HEK293 (cell line): ENCODE data around the gene USP2.

Experiments
- HOXA7 ChIP-seq: sonication (generic); formaldehyde crosslinking; IDR thresholded peaks from 2 replicates; pipeline ENCODE4 v1.8.1; 2022; ENCODE audit warnings: missing genetic modification reagents, borderline replicate concordance
- KLF10 ChIP-seq: fragments of 450-650 bp; IDR thresholded peaks from 2 replicates; pipeline ENCODE4 v1.5.1; 2018; ENCODE audit warnings: missing biosample characterization, mild to moderate bottlenecking, missing genetic modification characterization
- PRDM10 ChIP-seq: fragments of 450-650 bp; formaldehyde crosslinking; IDR thresholded peaks from 2 replicates; pipeline ENCODE4 v1.5.1; 2016; ENCODE audit warnings: missing biosample characterization, missing genetic modification characterization
- REST ChIP-seq: fragments of 450-650 bp; formaldehyde crosslinking; IDR thresholded peaks from 2 replicates; pipeline ENCODE4 v1.5.1; 2016; ENCODE audit warnings: missing biosample characterization, missing genetic modification characterization
- SCRT2 ChIP-seq: fragments of 450-650 bp; formaldehyde crosslinking; IDR thresholded peaks from 2 replicates; pipeline ENCODE4 v1.5.1; 2016; ENCODE audit warnings: missing biosample characterization, missing genetic modification characterization
- SP2 ChIP-seq: fragments of 450-650 bp; formaldehyde crosslinking; IDR thresholded peaks from 2 replicates; pipeline ENCODE4 v1.5.1; 2016; ENCODE audit warnings: missing biosample characterization, missing genetic modification characterization
- TCF7L2 ChIP-seq: IDR thresholded peaks from 2 replicates; pipeline ENCODE4 v1.6.1; 2011; ENCODE audit warnings: low read depth, mild to moderate bottlenecking, inconsistent platforms, low read length, moderate library complexity, borderline replicate concordance
- WT1 ChIP-seq: fragments of 450-650 bp; formaldehyde crosslinking; IDR thresholded peaks from 2 replicates; pipeline ENCODE4 v1.5.1; 2016; ENCODE audit warnings: missing biosample characterization, missing genetic modification characterization
- ZBTB17 ChIP-seq: fragments of 450-650 bp; formaldehyde crosslinking; IDR thresholded peaks from 2 replicates; pipeline ENCODE4 v1.5.1; 2016; ENCODE audit warnings: missing biosample characterization, missing genetic modification characterization
- ZBTB20 ChIP-seq: fragments of 450-650 bp; formaldehyde crosslinking; IDR thresholded peaks from 2 replicates; pipeline ENCODE4 v1.5.1; 2016; ENCODE audit warnings: missing biosample characterization, missing genetic modification characterization
- ZBTB44 ChIP-seq: fragments of 450-650 bp; IDR thresholded peaks from 2 replicates; pipeline ENCODE4 v1.5.1; 2018; ENCODE audit warnings: missing biosample characterization, mild to moderate bottlenecking, missing genetic modification characterization
- ZNF10 ChIP-seq: fragments of 450-650 bp; formaldehyde crosslinking; IDR thresholded peaks from 2 replicates; pipeline ENCODE4 v1.5.1; 2017; ENCODE audit warnings: missing biosample characterization, missing genetic modification characterization
- ZNF114 ChIP-seq: fragments of 450-650 bp; formaldehyde crosslinking; IDR thresholded peaks from 2 replicates; pipeline ENCODE4 v1.5.0; 2017; ENCODE audit warnings: missing biosample characterization, missing genetic modification characterization
- ZNF132 ChIP-seq: fragments of 450-650 bp; formaldehyde crosslinking; IDR thresholded peaks from 2 replicates; pipeline ENCODE4 v1.5.1; 2017; ENCODE audit warnings: missing biosample characterization, missing genetic modification characterization, borderline replicate concordance
- ZNF138 ChIP-seq: fragments of 450-650 bp; formaldehyde crosslinking; IDR thresholded peaks from 2 replicates; pipeline ENCODE4 v1.5.1; 2016; ENCODE audit warnings: missing biosample characterization, missing genetic modification characterization, borderline replicate concordance
- ZNF140 ChIP-seq: fragments of 450-650 bp; formaldehyde crosslinking; IDR thresholded peaks from 2 replicates; pipeline ENCODE4 v1.5.1; 2016; ENCODE audit warnings: missing biosample characterization, missing genetic modification characterization
- ZNF175 ChIP-seq: fragments of 450-650 bp; formaldehyde crosslinking; IDR thresholded peaks from 2 replicates; pipeline ENCODE4 v1.5.1; 2016; ENCODE audit warnings: missing biosample characterization, missing genetic modification characterization
- ZNF211 ChIP-seq: fragments of 450-650 bp; formaldehyde crosslinking; IDR thresholded peaks from 2 replicates; pipeline ENCODE4 v1.5.1; 2016; ENCODE audit warnings: low read depth, missing biosample characterization, missing genetic modification characterization
- ZNF24 ChIP-seq: fragments of 450-650 bp; formaldehyde crosslinking; IDR thresholded peaks from 2 replicates; pipeline ENCODE4 v1.5.1; 2016; ENCODE audit warnings: missing biosample characterization, missing genetic modification characterization
- ZNF302 ChIP-seq: fragments of 450-650 bp; formaldehyde crosslinking; IDR thresholded peaks from 2 replicates; pipeline ENCODE4 v1.5.1; 2016; ENCODE audit warnings: missing biosample characterization, missing genetic modification characterization, low read depth
- ZNF335 ChIP-seq: fragments of 450-650 bp; formaldehyde crosslinking; conservative IDR thresholded peaks from 2 replicates; pipeline ENCODE4 v1.5.1; 2016; ENCODE audit warnings: missing biosample characterization, missing genetic modification characterization
- ZNF362 ChIP-seq: fragments of 450-650 bp; formaldehyde crosslinking; IDR thresholded peaks from 2 replicates; pipeline ENCODE4 v1.5.1; 2016; ENCODE audit warnings: missing biosample characterization, missing genetic modification characterization
- ZNF391 ChIP-seq: fragments of 450-650 bp; formaldehyde crosslinking; IDR thresholded peaks from 2 replicates; pipeline ENCODE4 v1.5.1; 2016; ENCODE audit warnings: low read depth, missing biosample characterization, missing genetic modification characterization, borderline replicate concordance
- ZNF404 ChIP-seq: fragments of 450-650 bp; formaldehyde crosslinking; IDR thresholded peaks from 2 replicates; pipeline ENCODE4 v1.5.1; 2017; ENCODE audit warnings: missing biosample characterization, missing genetic modification characterization
- ZNF423 ChIP-seq: fragments of 450-650 bp; formaldehyde crosslinking; IDR thresholded peaks from 2 replicates; pipeline ENCODE4 v1.5.1; 2016; ENCODE audit warnings: missing biosample characterization, missing genetic modification characterization
- ZNF48 ChIP-seq: fragments of 450-650 bp; formaldehyde crosslinking; IDR thresholded peaks from 2 replicates; pipeline ENCODE4 v1.5.1; 2016; ENCODE audit warnings: missing biosample characterization, missing genetic modification characterization
- ZNF548 ChIP-seq: fragments of 450-650 bp; formaldehyde crosslinking; IDR thresholded peaks from 2 replicates; pipeline ENCODE4 v1.5.1; 2016; ENCODE audit warnings: missing biosample characterization, missing genetic modification characterization
- ZNF558 ChIP-seq: fragments of 450-650 bp; formaldehyde crosslinking; IDR thresholded peaks from 2 replicates; pipeline ENCODE4 v1.5.1; 2016; ENCODE audit warnings: missing biosample characterization, missing genetic modification characterization
- ZNF571 ChIP-seq: fragments of 450-650 bp; formaldehyde crosslinking; IDR thresholded peaks from 2 replicates; pipeline ENCODE4 v1.5.0; 2017; ENCODE audit warnings: missing biosample characterization, missing genetic modification characterization

USP2 gene

GRCh38 chr11:119381181-119381988, at the start of gene USP2 (continued):
- no peak for TF ChIP-seq ZNF391 (tag by site-specific recombination)
- no peak for TF ChIP-seq ZNF548 (tag by site-specific recombination)
- TF ChIP-seq ZNF423: peak; percentile 86
- no peak for TF ChIP-seq ZNF211 (tag by site-specific recombination)
- no peak for TF ChIP-seq TCF7L2
- no peak for TF ChIP-seq HOXA7
- TF ChIP-seq ZNF335 (tag by site-specific recombination): peak; percentile 78
- TF ChIP-seq ZBTB20: peak; percentile 97
- no peak for TF ChIP-seq ZNF24 (tag by site-specific recombination)
- no peak for TF ChIP-seq WT1 (tag by site-specific recombination)
- no peak for TF ChIP-seq ZNF10 (tag by site-specific recombination)
- no peak for TF ChIP-seq ZNF302 (tag by site-specific recombination)
- no peak for TF ChIP-seq ZNF132
- TF ChIP-seq ZNF571 (tag by site-specific recombination): no peak
- TF ChIP-seq KLF10 (tag by site-specific recombination): peak; percentile 90
- no peak for TF ChIP-seq SCRT2 (tag by site-specific recombination)
- TF ChIP-seq SP2: peak; percentile 69
- no peak for TF ChIP-seq ZNF175
- TF ChIP-seq PRDM10 (tag by site-specific recombination): peak; percentile 72; the same call in 1 of the 2 replicates
- TF ChIP-seq ZNF138: no peak
- TF ChIP-seq ZNF404 (tag by site-specific recombination): no peak
- no peak for TF ChIP-seq ZNF114 (tag by site-specific recombination)
- no peak for TF ChIP-seq ZNF140
- no peak for TF ChIP-seq ZNF362 (tag by site-specific recombination)
- TF ChIP-seq ZBTB44 (tag by site-specific recombination): no peak
- no peak for TF ChIP-seq ZNF48 (tag by site-specific recombination)
- peak; percentile 60 for TF ChIP-seq ZBTB17 (tag by site-specific recombination)
- no peak for TF ChIP-seq ZNF558 (tag by site-specific recombination)
- no peak for TF ChIP-seq REST (tag by site-specific recombination)
- TF ChIP-seq, all 188 proteins: peak for 39
